BLaER1 (cell line): ENCODE results near the gene TIAM2.

ENCODE experiments used
- H3K27ac ChIP-seq: shearing (Covaris generic); formaldehyde crosslinking; 2 replicates; pipeline ENCODE4 v1.8.1; 2022
- H3K27me3 ChIP-seq: shearing (Covaris generic); formaldehyde crosslinking; 2 replicates; pipeline ENCODE4 v1.8.1; 2022
- H3K36me3 ChIP-seq: shearing (Covaris generic); formaldehyde crosslinking; 2 replicates; pipeline ENCODE4 v1.8.1; 2022
- H3K4me1 ChIP-seq: shearing (Covaris generic); formaldehyde crosslinking; 2 replicates; pipeline ENCODE4 v1.8.1; 2022
- H3K4me2 ChIP-seq: shearing (Covaris generic); formaldehyde crosslinking; 2 replicates; pipeline ENCODE4 v1.8.1; 2022
- H3K4me3 ChIP-seq: shearing (Covaris generic); formaldehyde crosslinking; 2 replicates; pipeline ENCODE4 v1.8.1; 2022
- H3K9ac ChIP-seq: shearing (Covaris generic); formaldehyde crosslinking; 2 replicates; pipeline ENCODE4 v1.8.1; 2022
- H3K9me3 ChIP-seq: shearing (Covaris generic); formaldehyde crosslinking; 2 replicates; pipeline ENCODE4 v1.8.1; 2022
- H4K20me1 ChIP-seq: shearing (Covaris generic); formaldehyde crosslinking; 2 replicates; pipeline ENCODE4 v1.8.1; 2022
- Cebpa-rat ChIP-seq: shearing (Covaris generic); IDR thresholded peaks from 2 replicates; pipeline ENCODE4 v1.8.1; 2022

Gene TIAM2

GRCh38 chr6:154995254-154996015 is at the start of gene TIAM2:
TSS of gene TIAM2 (plus strand) at chr6:154995315. CDS start at chr6:155129224, 133,909 bp downstream.
- no peak for TF ChIP-seq Cebpa-rat
- Histone ChIP-seq H3K36me3 (no peaks in the 10 kb centered on the region), H3K4me1 (peaks cover 12% of the 10 kb centered on the region), H4K20me1 (no peaks in the 10 kb centered on the region), H3K9me3 (no peaks in the 10 kb centered on the region), H3K9ac (peak within 1 kb of the TSS; percentile 72), H3K27ac (peak within 1 kb of the TSS; percentile 55; the same call in 1 of the 2 replicates), H3K4me3 (peak within 1 kb of the TSS; percentile 83), H3K4me2 (peak within 1 kb of the TSS; percentile 89), H3K27me3 (peaks cover 19% of the 10 kb centered on the region)

GRCh38 chr6:154950979-154951344 is 44.2 kb upstream of the TIAM2 start:
- Histone ChIP-seq H4K20me1 (no peaks in the 10 kb centered on the region), H3K9ac (peak overlapping the region; percentile 50), H3K27me3 (no peaks in the 10 kb centered on the region), H3K27ac (peak overlapping the region; percentile 88), H3K4me2 (peak overlapping the region; percentile 82), H3K36me3 (peaks cover 4% of the 10 kb centered on the region; the same call in 1 of the 2 replicates), H3K4me1 (peaks cover 50% of the 10 kb centered on the region), H3K4me3 (no peak overlapping the region; the same call in 1 of the 2 replicates), H3K9me3 (peaks cover 4% of the 10 kb centered on the region; the same call in 1 of the 2 replicates)
- TF ChIP-seq Cebpa-rat, result no peak

GRCh38 chr6:154951345-154952200 is 43.5 kb upstream of the TIAM2 start:
- peaks cover 50% of the 10 kb centered on the region for H3K4me1 ChIP-seq
- peak overlapping the region; percentile 50 for H3K9ac ChIP-seq
- no peak for TF ChIP-seq Cebpa-rat
- peak overlapping the region; percentile 82 for H3K4me2 ChIP-seq
- H3K9me3 ChIP-seq, result peaks cover 4% of the 10 kb centered on the region; the same call in 1 of the 2 replicates
- no peaks in the 10 kb centered on the region for H4K20me1 ChIP-seq
- no peak overlapping the region; the same call in 1 of the 2 replicates for H3K4me3 ChIP-seq
- peak overlapping the region; percentile 88 for H3K27ac ChIP-seq
- no peaks in the 10 kb centered on the region for H3K27me3 ChIP-seq
- H3K36me3 ChIP-seq, result peaks cover 4% of the 10 kb centered on the region; the same call in 1 of the 2 replicates

GRCh38 chr6:154953644-154954043 is 41.5 kb upstream of the TIAM2 start:
- H3K4me3 ChIP-seq, result no peak overlapping the region
- peak overlapping the region; percentile 88 for H3K27ac ChIP-seq
- peaks cover 55% of the 10 kb centered on the region for H3K4me1 ChIP-seq
- peaks cover 4% of the 10 kb centered on the region; the same call in 1 of the 2 replicates for H3K36me3 ChIP-seq
- peak overlapping the region; percentile 57 for H3K4me2 ChIP-seq
- TF ChIP-seq Cebpa-rat, result no peak
- H3K9me3 ChIP-seq, result peaks cover 4% of the 10 kb centered on the region; the same call in 1 of the 2 replicates
- no peak overlapping the region for H3K9ac ChIP-seq
- no peaks in the 10 kb centered on the region for H3K27me3 ChIP-seq
- H4K20me1 ChIP-seq, result no peaks in the 10 kb centered on the region

- no peak overlapping the region for H3K4me3 ChIP-seq
- H3K36me3 ChIP-seq, result peaks cover 4% of the 10 kb centered on the region; the same call in 1 of the 2 replicates
- H3K27ac ChIP-seq, result peak overlapping the region; percentile 88; the same call in 1 of the 2 replicates
- no peak for TF ChIP-seq Cebpa-rat
- no peaks in the 10 kb centered on the region for H3K27me3 ChIP-seq
- no peak overlapping the region for H3K9ac ChIP-seq
- H4K20me1 ChIP-seq, result no peaks in the 10 kb centered on the region
- H3K4me2 ChIP-seq, result peak overlapping the region; percentile 57; the same call in 1 of the 2 replicates
- H3K9me3 ChIP-seq, result peaks cover 4% of the 10 kb centered on the region; the same call in 1 of the 2 replicates
- peaks cover 55% of the 10 kb centered on the region for H3K4me1 ChIP-seq
Measured at GRCh38 chr6:154954347-154954746, 40.8 kb upstream of the TIAM2 start.

- no peaks in the 10 kb centered on the region for H3K27me3 ChIP-seq
- no peaks in the 10 kb centered on the region for H3K9me3 ChIP-seq
- peaks cover 43% of the 10 kb centered on the region for H3K4me1 ChIP-seq
- H3K4me3 ChIP-seq, result no peak overlapping the region
- H3K9ac ChIP-seq, result no peak overlapping the region
- no peak overlapping the region for H3K4me2 ChIP-seq
- no peaks in the 10 kb centered on the region for H4K20me1 ChIP-seq
- H3K27ac ChIP-seq, result no peak overlapping the region
- no peaks in the 10 kb centered on the region for H3K36me3 ChIP-seq
- TF ChIP-seq Cebpa-rat, result no peak
Measured at GRCh38 chr6:154956771-154957522, 38.2 kb upstream of the TIAM2 start.

GRCh38 chr6:154958469-154958868 is 36.6 kb upstream of the TIAM2 start:
- H3K4me2 ChIP-seq, result no peak overlapping the region
- H4K20me1 ChIP-seq, result no peaks in the 10 kb centered on the region
- no peak overlapping the region for H3K27ac ChIP-seq
- H3K36me3 ChIP-seq, result no peaks in the 10 kb centered on the region
- H3K27me3 ChIP-seq, result no peaks in the 10 kb centered on the region
- no peak overlapping the region for H3K4me3 ChIP-seq
- TF ChIP-seq Cebpa-rat, result no peak
- H3K9ac ChIP-seq, result no peak overlapping the region
- peaks cover 27% of the 10 kb centered on the region for H3K4me1 ChIP-seq
- no peaks in the 10 kb centered on the region for H3K9me3 ChIP-seq

GRCh38 chr6:154960299-154960843 is 34.7 kb upstream of the TIAM2 start:
- no peak for TF ChIP-seq Cebpa-rat
- H3K36me3 ChIP-seq, result no peaks in the 10 kb centered on the region
- H3K9me3 ChIP-seq, result no peaks in the 10 kb centered on the region
- no peaks in the 10 kb centered on the region for H3K27me3 ChIP-seq
- H3K27ac ChIP-seq, result no peak overlapping the region
- H3K4me1 ChIP-seq, result peaks cover 18% of the 10 kb centered on the region
- no peak overlapping the region for H3K9ac ChIP-seq
- H3K4me3 ChIP-seq, result no peak overlapping the region
- no peaks in the 10 kb centered on the region for H4K20me1 ChIP-seq
- H3K4me2 ChIP-seq, result no peak overlapping the region
